Progenitor cell of endocrine pancreas (in vitro differentiated cells): ENCODE measurements around the gene DBH. TPM values are rescaled to one million over a fixed set of nuclear protein-coding genes. Genes with fewer than 3 reads are reported as not detected.
"Not testable (repeated sequence)": the region's sequence is repeated elsewhere in the genome, so short reads cannot be mapped to it uniquely, and the experiment has no call there.

Experiments used
- DNase-seq: peaks from one replicate; pipeline ENCODE4 v3.0.0; 2021; ENCODE audit warnings: low spot score; ENCODE audit not compliant: unreplicated experiment
- H3K27ac Mint-ChIP-seq: 2 replicates; pipeline ENCODE4 v1.8.0; 2021; ENCODE audit warnings: mild to moderate bottlenecking, moderate library complexity, mixed read lengths
- H3K27me3 Mint-ChIP-seq: 2 replicates; pipeline ENCODE4 v1.8.0; 2021; ENCODE audit warnings: mixed read lengths
- H3K36me3 Mint-ChIP-seq: 2 replicates; pipeline ENCODE4 v1.8.0; 2022; ENCODE audit warnings: mixed read lengths; ENCODE audit not compliant: insufficient read depth
- H3K4me1 Mint-ChIP-seq: 2 replicates; pipeline ENCODE4 v1.8.0; 2021; ENCODE audit warnings: low read depth, mixed read lengths
- H3K4me3 Mint-ChIP-seq: 2 replicates; pipeline ENCODE4 v1.8.0; 2021; ENCODE audit warnings: low read depth, mild to moderate bottlenecking, moderate library complexity, mixed read lengths
- H3K9me3 Mint-ChIP-seq: 2 replicates; pipeline ENCODE4 v1.8.0; 2021; ENCODE audit warnings: low read depth, mixed read lengths
- CTCF ChIP-seq: fragments of 200-600 bp; sonication (generic); IDR thresholded peaks from one replicate; pipeline ENCODE4 v1.5.0; 2021; ENCODE audit warnings: antibody characterized with exemption, mild to moderate bottlenecking; ENCODE audit not compliant: unreplicated experiment
- total RNA-seq: library from RNA; stranded (reverse); gene quantifications from 2 replicates; pipeline ENCODE4 v1.2.1, GENCODE V29; 2021

Gene DBH
- total RNA-seq, 1 donor from 2014 or later, result not detected

DNA sequence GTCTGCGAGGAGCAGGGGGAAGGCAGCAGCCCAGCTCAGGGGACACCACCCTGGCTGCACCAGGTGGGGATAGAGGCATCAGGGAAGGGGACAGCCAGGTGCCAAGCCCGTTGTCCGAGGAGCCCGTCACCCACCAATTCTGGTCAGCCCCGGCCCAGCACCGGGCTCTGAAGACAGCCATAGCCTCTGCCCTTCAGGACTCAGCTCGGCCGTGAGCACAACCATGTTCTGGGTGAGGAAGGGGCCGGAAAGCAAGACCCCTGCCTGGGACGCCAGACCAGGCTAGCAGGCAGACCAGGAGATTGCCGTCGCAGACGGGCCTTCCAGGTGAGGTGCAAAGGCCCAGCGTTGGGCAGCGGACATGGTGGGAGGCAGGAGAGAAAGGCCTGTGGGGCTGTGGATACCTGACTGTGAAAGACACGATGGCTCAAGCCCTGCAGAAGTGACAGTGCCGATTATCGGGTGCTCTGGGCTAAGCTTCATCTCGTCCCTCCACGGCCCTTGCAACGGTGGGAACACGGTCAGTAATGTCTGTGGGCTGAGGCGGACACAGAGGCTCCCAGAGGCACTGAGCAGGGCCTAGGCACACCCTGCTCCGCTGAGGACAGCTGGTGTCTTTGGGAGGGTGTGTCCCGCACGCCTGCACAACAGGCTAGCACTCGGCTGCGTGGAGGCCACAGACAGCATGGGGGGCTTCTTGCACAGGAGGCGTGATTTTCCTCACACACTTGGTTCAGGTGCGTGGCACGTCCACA is 36.5 kb downstream of the DBH start:
- no peak for DNase-seq
- Mint-ChIP-seq H3K36me3 (no peaks in the 10 kb centered on the region), H3K4me1 (peaks cover 3% of the 10 kb centered on the region), H3K9me3 (no peaks in the 10 kb centered on the region), H3K27ac (no peak overlapping the region), H3K4me3 (no peak overlapping the region), H3K27me3 (peaks cover 5% of the 10 kb centered on the region)
- no peak for TF ChIP-seq CTCF

DNA sequence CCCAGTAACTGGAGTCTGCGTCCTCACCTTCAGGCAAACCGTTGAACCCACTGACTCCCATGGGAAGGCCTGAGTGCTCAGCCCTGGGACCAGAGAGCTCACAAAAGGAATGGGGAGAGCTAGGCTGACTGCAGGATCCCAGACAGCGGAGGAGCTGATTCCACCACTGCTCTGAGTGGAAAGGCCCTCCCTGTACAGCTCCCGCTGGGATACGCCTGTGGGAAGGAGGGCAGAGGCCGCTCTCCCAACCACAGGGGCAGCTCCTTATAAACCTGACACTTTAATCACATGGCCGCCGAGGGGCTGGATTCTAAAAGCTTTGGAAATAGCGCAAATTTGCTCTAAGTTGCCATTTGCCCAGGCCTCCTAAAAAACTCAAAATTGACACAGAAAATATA is 37.1 kb downstream of the DBH start:
- no peak overlapping the region for H3K4me3 Mint-ChIP-seq
- no peaks in the 10 kb centered on the region for H3K36me3 Mint-ChIP-seq
- H3K4me1 Mint-ChIP-seq, result peaks cover 3% of the 10 kb centered on the region
- no peak for DNase-seq
- peaks cover 5% of the 10 kb centered on the region for H3K27me3 Mint-ChIP-seq
- H3K9me3 Mint-ChIP-seq, result no peaks in the 10 kb centered on the region
- H3K27ac Mint-ChIP-seq, result no peak overlapping the region
- no peak for TF ChIP-seq CTCF

DNA sequence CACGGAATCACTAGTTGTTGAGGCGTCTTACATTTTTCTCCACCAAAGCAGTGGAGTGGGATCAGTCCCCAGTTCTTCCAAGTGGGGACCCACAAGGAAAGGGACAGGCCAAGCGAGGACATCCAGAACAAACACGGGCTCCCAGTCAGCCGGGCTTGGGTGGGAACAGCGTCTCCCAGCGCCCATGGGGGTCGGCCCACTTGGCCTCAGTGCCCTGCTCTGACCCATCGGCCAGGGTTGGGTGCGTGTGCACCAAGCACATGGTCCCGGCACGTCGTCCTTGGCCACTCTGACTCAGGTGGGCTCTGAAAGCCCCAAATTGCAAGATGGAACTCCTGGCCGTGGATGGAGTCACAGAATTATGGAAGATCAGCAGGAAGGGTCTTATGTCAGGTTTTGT is 37.9 kb downstream of the DBH start:
- no peak overlapping the region for H3K27ac Mint-ChIP-seq
- H3K4me1 Mint-ChIP-seq, result peaks cover 3% of the 10 kb centered on the region
- no peaks in the 10 kb centered on the region for H3K36me3 Mint-ChIP-seq
- DNase-seq, result no peak
- no peak for TF ChIP-seq CTCF
- peaks cover 8% of the 10 kb centered on the region for H3K27me3 Mint-ChIP-seq
- H3K9me3 Mint-ChIP-seq, result no peaks in the 10 kb centered on the region
- H3K4me3 Mint-ChIP-seq, result no peak overlapping the region

GRCh38 chr9:133675796-133676195 is 39.6 kb downstream of the DBH start:
- not testable (repeated sequence) for DNase-seq, H3K9me3 Mint-ChIP-seq, H3K36me3 Mint-ChIP-seq, H3K4me3 Mint-ChIP-seq, H3K4me1 Mint-ChIP-seq, H3K27ac Mint-ChIP-seq, H3K27me3 Mint-ChIP-seq

GRCh38 chr9:133676450-133676849 is 40.3 kb downstream of the DBH start:
- Mint-ChIP-seq H3K4me1 (peaks cover 3% of the 10 kb centered on the region), H3K36me3 (no peaks in the 10 kb centered on the region), H3K9me3 (no peaks in the 10 kb centered on the region), H3K27ac (peak overlapping the region; percentile 65), H3K27me3 (peaks cover 8% of the 10 kb centered on the region), H3K4me3 (no peak overlapping the region)
- no peak for DNase-seq
- no peak for TF ChIP-seq CTCF
